HL-60 (cell line): Measurements from ENCODE around the gene TAAR2.

ENCODE experiments used
- DNase-seq, 2 experiments: peaks; one replicate each; pipeline ENCODE4 v3.0.0-alpha.2; 2010 to 2020; ENCODE audit warnings: low read depth in 1 of 2, low spot score in 1 of 2
- H3K27ac ChIP-seq: fragments of 250-450 bp; sonication (Bioruptor Pico); replicated peaks from 2 replicates; pipeline ENCODE4 v1.5.1; 2020; ENCODE audit warnings: mild to moderate bottlenecking, moderate library complexity
- H3K27me3 ChIP-seq: fragments of 250-450 bp; sonication (Bioruptor Pico); 2 replicates; pipeline ENCODE4 v1.5.1; 2021; ENCODE audit warnings: mild to moderate bottlenecking, moderate library complexity; ENCODE audit not compliant: insufficient read depth, poor library complexity, severe bottlenecking
- H3K4me3 ChIP-seq: replicated peaks from 2 replicates; pipeline ENCODE4 v1.5.1; 2011; ENCODE audit warnings: mild to moderate bottlenecking, control low read depth, low read length; ENCODE audit not compliant: insufficient read depth
- GABPA ChIP-seq: IDR thresholded peaks from 2 replicates; pipeline ENCODE4 v1.6.1; 2012; ENCODE audit warnings: low read depth
- POLR2AphosphoS5 ChIP-seq: IDR thresholded peaks from 2 replicates; pipeline ENCODE4 v1.6.1; 2012; ENCODE audit warnings: low read depth
- SPI1 ChIP-seq: IDR thresholded peaks from 2 replicates; pipeline ENCODE4 v1.6.1; 2012; ENCODE audit warnings: low read depth, mild to moderate bottlenecking, borderline replicate concordance
- TF ChIP-seq, protein P1 (sequence below): IDR thresholded peaks from one replicate; pipeline ENCODE4 v1.5.1; 2011; ENCODE audit warnings: low read length, control low read depth, inconsistent platforms; ENCODE audit not compliant: insufficient read depth
- TF ChIP-seq, protein P2 (sequence below): IDR thresholded peaks from 2 replicates; pipeline ENCODE4 v1.6.1; 2012; ENCODE audit warnings: low read depth; ENCODE audit not compliant: insufficient replicate concordance

Gene TAAR2

GRCh38 chr6:132623106-132623845 lies 799 bp downstream of the TAAR2 start:
- DNase-seq, result no peak
- no peak overlapping the region for H3K4me3 ChIP-seq
- TF ChIP-seq SPI1, result no peak
- no peak for TF ChIP-seq GABPA
- TF ChIP-seq, protein P1, sequence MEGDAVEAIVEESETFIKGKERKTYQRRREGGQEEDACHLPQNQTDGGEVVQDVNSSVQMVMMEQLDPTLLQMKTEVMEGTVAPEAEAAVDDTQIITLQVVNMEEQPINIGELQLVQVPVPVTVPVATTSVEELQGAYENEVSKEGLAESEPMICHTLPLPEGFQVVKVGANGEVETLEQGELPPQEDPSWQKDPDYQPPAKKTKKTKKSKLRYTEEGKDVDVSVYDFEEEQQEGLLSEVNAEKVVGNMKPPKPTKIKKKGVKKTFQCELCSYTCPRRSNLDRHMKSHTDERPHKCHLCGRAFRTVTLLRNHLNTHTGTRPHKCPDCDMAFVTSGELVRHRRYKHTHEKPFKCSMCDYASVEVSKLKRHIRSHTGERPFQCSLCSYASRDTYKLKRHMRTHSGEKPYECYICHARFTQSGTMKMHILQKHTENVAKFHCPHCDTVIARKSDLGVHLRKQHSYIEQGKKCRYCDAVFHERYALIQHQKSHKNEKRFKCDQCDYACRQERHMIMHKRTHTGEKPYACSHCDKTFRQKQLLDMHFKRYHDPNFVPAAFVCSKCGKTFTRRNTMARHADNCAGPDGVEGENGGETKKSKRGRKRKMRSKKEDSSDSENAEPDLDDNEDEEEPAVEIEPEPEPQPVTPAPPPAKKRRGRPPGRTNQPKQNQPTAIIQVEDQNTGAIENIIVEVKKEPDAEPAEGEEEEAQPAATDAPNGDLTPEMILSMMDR, result no peak
- TF ChIP-seq POLR2AphosphoS5, result no peak
- TF ChIP-seq, protein P2, sequence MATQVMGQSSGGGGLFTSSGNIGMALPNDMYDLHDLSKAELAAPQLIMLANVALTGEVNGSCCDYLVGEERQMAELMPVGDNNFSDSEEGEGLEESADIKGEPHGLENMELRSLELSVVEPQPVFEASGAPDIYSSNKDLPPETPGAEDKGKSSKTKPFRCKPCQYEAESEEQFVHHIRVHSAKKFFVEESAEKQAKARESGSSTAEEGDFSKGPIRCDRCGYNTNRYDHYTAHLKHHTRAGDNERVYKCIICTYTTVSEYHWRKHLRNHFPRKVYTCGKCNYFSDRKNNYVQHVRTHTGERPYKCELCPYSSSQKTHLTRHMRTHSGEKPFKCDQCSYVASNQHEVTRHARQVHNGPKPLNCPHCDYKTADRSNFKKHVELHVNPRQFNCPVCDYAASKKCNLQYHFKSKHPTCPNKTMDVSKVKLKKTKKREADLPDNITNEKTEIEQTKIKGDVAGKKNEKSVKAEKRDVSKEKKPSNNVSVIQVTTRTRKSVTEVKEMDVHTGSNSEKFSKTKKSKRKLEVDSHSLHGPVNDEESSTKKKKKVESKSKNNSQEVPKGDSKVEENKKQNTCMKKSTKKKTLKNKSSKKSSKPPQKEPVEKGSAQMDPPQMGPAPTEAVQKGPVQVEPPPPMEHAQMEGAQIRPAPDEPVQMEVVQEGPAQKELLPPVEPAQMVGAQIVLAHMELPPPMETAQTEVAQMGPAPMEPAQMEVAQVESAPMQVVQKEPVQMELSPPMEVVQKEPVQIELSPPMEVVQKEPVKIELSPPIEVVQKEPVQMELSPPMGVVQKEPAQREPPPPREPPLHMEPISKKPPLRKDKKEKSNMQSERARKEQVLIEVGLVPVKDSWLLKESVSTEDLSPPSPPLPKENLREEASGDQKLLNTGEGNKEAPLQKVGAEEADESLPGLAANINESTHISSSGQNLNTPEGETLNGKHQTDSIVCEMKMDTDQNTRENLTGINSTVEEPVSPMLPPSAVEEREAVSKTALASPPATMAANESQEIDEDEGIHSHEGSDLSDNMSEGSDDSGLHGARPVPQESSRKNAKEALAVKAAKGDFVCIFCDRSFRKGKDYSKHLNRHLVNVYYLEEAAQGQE, result no peak
- H3K27ac ChIP-seq, result no peak overlapping the region
- H3K27me3 ChIP-seq, result peaks cover 7% of the 10 kb centered on the region

GRCh38 chr6:132616677-132617076 lies 7.4 kb downstream of the TAAR2 start:
- no peak for DNase-seq
- Histone ChIP-seq H3K27ac (no peak overlapping the region), H3K27me3 (peaks cover 9% of the 10 kb centered on the region), H3K4me3 (no peak overlapping the region)
- TF ChIP-seq POLR2AphosphoS5 (no peak), SPI1 (no peak), GABPA (no peak)
- TF ChIP-seq, protein P2, result no peak
- TF ChIP-seq, protein P1, result no peak

DNA sequence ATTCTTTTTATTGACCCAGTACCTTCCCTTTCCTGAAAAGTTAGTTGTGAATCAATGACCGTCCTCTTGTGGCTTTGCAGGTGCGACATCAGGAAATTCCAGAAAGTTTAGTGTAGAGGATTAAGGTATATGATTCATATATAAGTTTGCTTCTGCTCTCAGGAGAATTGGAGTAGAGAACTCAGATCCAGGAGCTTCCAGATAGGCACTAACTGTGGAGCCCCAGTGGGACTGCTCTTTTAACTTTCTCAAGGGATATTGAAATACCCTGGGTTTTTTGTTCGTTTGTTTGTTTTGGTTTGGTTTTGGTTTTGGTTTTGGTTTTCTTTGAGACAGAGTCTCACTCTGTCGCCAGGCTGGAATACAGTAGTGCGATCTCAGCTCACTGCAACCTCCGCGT lies 9.5 kb downstream of the TAAR2 start:
- DNase-seq, result no peak
- H3K4me3 ChIP-seq, result no peak overlapping the region
- H3K27me3 ChIP-seq, result peaks cover 4% of the 10 kb centered on the region
- TF ChIP-seq POLR2AphosphoS5, result no peak
- TF ChIP-seq GABPA, result no peak
- TF ChIP-seq, protein P2, result no peak
- H3K27ac ChIP-seq, result no peak overlapping the region
